HG03135 (cell line): ENCODE results near the gene IFNW1.
"Not testable (repeated sequence)": the region's sequence is repeated elsewhere in the genome, so short reads cannot be mapped to it uniquely, and the experiment has no call there.

ENCODE experiments used
- ATAC-seq: cut with Tn5 transposase; IDR thresholded peaks from one replicate; pipeline ENCODE4 v1.9.1; 2021; ENCODE audit warnings: mild to moderate bottlenecking, moderate library complexity; ENCODE audit not compliant: unreplicated experiment

Gene IFNW1

GRCh38 chr9:21141427-21141882, at the start of gene IFNW1:
TSS of gene IFNW1 (minus strand) at chr9:21141832. CDS start at chr9:21141570, 262 bp downstream.
- ATAC-seq, result no peak

GRCh38 chr9:21187487-21187886, 45.9 kb upstream of the IFNW1 start, which contains the start of gene IFNA4:
TSS of gene IFNA4 (minus strand) at chr9:21187587. CDS start at chr9:21187531, 56 bp downstream.
- ATAC-seq, result not testable (repeated sequence)

- ATAC-seq, result peak; percentile 92
These were observed 41.4 kb upstream of the IFNW1 start for GRCh38 chr9:21182810-21183736.

- no peak for ATAC-seq
These were observed 33.0 kb upstream of the IFNW1 start for GRCh38 chr9:21174671-21175070.

- ATAC-seq, result no peak
These were observed 30.5 kb upstream of the IFNW1 start for GRCh38 chr9:21172156-21172555.

- ATAC-seq, result no peak
These were observed 29.7 kb upstream of the IFNW1 start for GRCh38 chr9:21171351-21171750.

GRCh38 chr9:21166560-21166959, 24.9 kb upstream of the IFNW1 start, which contains the start of gene IFNA21:
TSS of gene IFNA21 (minus strand) at chr9:21166660. CDS start at chr9:21166612, 48 bp downstream.
- not testable (repeated sequence) for ATAC-seq

- no peak for ATAC-seq
These were observed 23.9 kb upstream of the IFNW1 start for GRCh38 chr9:21165516-21165915.

- peak; percentile 82 for ATAC-seq
These were observed 18.5 kb upstream of the IFNW1 start for GRCh38 chr9:21160178-21160577.

- ATAC-seq, result no peak
These were observed 13.9 kb upstream of the IFNW1 start for GRCh38 chr9:21155501-21155900.

GRCh38 chr9:21154018-21154608, 12.5 kb upstream of the IFNW1 start:
- peak; percentile 70 for ATAC-seq

GRCh38 chr9:21153336-21154017, 11.8 kb upstream of the IFNW1 start:
- ATAC-seq, result peak; percentile 33

- ATAC-seq, result peak; percentile 60
These were observed 3.0 kb upstream of the IFNW1 start for GRCh38 chr9:21144603-21145002.

- ATAC-seq, result no peak
These were observed 4.6 kb downstream of the IFNW1 start for GRCh38 chr9:21137020-21137419.

- ATAC-seq, result no peak
These were observed 5.9 kb downstream of the IFNW1 start for GRCh38 chr9:21135736-21136135.

GRCh38 chr9:21128186-21128585, 13.4 kb downstream of the IFNW1 start:
- not testable (repeated sequence) for ATAC-seq

- peak; percentile 93 for ATAC-seq
These were observed 19.9 kb downstream of the IFNW1 start for GRCh38 chr9:21121595-21122251.

- no peak for ATAC-seq
These were observed 20.6 kb downstream of the IFNW1 start for GRCh38 chr9:21121079-21121478.

GRCh38 chr9:21119093-21119770, 22.4 kb downstream of the IFNW1 start:
- ATAC-seq, result no peak

- no peak for ATAC-seq
These were observed 27.3 kb downstream of the IFNW1 start for GRCh38 chr9:21114311-21114710.
